ENCODE measurements around the gene DAAM1. TPM values are rescaled to one million over a fixed set of nuclear protein-coding genes. Genes with fewer than 3 reads are reported as not detected.

The DAAM1 gene
- total RNA-seq, 1 experiment from 2014 or later, result 13.3 TPM

DNA sequence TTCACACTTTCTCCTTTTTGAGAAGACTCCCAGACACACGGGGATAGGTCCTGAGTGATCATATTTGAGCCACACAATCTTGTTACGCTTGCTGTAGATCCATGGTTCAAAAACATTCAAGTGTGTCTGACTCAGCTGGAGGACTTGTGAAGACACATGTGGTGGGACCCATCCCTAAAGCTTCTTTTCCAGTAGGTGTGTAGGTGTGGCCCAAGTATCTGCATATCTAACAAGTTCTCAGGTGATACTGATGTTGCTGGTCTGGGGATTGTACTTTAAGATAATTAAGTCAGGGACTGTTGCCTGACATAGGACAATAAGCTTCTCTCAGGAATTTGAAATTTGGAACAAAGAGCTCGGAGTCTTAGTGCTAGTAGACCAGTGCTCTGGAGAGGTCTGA lies 4.1 kb upstream of the DAAM1 start:
- CTCF ChIA-PET, result no interaction called here

DNA sequence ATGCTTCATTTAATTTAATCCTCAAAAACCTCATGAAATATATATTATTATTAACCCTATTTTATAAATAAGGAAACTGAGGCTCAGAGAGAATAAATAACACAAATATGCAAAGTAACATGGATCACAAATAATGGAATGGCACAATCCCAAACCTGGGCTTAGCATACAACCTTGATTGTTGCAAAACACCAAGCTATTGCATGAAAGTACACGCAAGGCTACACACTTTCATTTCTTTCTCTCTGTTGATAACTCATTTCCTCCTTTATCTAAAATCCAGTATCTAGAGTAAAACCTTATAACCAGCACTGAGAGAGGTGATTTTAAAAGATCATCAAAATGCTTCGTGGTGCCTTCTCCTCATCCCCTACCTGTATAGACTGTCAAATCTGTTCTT lies 2.8 kb upstream of the DAAM1 start:
- DNase-seq (ENCODE audit: low read depth, low spot score), result no peak
- H3K4me3 ChIP-seq (ENCODE audit: low read depth in 2 of 2, low read length in 2 of 2), result no peak overlapping the region
- H3K27me3 ChIP-seq (ENCODE audit: control insufficient read depth, insufficient read depth, low read length), result peaks cover 5% of the 10 kb centered on the region; the same call in 1 of the 2 replicates
- TF ChIP-seq SIN3A (IDR thresholded peaks at IDR 0.05; ENCODE audit: borderline replicate concordance, insufficient read depth, low read depth, low read length) (no peak), POLR2AphosphoS5 (IDR thresholded peaks at IDR 0.05; ENCODE audit: low read depth, low read length) (no peak), TCF7L2 (IDR thresholded peaks at IDR 0.05; ENCODE audit: low read depth, low read length) (no peak)
- TF ChIP-seq, protein P1, sequence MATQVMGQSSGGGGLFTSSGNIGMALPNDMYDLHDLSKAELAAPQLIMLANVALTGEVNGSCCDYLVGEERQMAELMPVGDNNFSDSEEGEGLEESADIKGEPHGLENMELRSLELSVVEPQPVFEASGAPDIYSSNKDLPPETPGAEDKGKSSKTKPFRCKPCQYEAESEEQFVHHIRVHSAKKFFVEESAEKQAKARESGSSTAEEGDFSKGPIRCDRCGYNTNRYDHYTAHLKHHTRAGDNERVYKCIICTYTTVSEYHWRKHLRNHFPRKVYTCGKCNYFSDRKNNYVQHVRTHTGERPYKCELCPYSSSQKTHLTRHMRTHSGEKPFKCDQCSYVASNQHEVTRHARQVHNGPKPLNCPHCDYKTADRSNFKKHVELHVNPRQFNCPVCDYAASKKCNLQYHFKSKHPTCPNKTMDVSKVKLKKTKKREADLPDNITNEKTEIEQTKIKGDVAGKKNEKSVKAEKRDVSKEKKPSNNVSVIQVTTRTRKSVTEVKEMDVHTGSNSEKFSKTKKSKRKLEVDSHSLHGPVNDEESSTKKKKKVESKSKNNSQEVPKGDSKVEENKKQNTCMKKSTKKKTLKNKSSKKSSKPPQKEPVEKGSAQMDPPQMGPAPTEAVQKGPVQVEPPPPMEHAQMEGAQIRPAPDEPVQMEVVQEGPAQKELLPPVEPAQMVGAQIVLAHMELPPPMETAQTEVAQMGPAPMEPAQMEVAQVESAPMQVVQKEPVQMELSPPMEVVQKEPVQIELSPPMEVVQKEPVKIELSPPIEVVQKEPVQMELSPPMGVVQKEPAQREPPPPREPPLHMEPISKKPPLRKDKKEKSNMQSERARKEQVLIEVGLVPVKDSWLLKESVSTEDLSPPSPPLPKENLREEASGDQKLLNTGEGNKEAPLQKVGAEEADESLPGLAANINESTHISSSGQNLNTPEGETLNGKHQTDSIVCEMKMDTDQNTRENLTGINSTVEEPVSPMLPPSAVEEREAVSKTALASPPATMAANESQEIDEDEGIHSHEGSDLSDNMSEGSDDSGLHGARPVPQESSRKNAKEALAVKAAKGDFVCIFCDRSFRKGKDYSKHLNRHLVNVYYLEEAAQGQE (IDR thresholded peaks at IDR 0.05; ENCODE audit: insufficient read depth in 1 of 2, low read depth in 2 of 2, low read length in 1 of 2), result no peak
- TF ChIP-seq, protein P2, sequence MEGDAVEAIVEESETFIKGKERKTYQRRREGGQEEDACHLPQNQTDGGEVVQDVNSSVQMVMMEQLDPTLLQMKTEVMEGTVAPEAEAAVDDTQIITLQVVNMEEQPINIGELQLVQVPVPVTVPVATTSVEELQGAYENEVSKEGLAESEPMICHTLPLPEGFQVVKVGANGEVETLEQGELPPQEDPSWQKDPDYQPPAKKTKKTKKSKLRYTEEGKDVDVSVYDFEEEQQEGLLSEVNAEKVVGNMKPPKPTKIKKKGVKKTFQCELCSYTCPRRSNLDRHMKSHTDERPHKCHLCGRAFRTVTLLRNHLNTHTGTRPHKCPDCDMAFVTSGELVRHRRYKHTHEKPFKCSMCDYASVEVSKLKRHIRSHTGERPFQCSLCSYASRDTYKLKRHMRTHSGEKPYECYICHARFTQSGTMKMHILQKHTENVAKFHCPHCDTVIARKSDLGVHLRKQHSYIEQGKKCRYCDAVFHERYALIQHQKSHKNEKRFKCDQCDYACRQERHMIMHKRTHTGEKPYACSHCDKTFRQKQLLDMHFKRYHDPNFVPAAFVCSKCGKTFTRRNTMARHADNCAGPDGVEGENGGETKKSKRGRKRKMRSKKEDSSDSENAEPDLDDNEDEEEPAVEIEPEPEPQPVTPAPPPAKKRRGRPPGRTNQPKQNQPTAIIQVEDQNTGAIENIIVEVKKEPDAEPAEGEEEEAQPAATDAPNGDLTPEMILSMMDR (IDR thresholded peaks at IDR 0.05), result no peak
- CTCF ChIA-PET, result no interaction called here
- POLR2A ChIA-PET, result no interaction called here
- H3K36me3 ChIP-seq (ENCODE audit: control insufficient read depth, insufficient read depth, low read length), result no peaks in the 10 kb centered on the region; the same call in 1 of the 2 replicates
- H3K27ac ChIP-seq (ENCODE audit: low read length), result no peak overlapping the region
- H3K4me1 ChIP-seq (ENCODE audit: control insufficient read depth, insufficient read depth, low read length), result no peaks in the 10 kb centered on the region; the same call in 1 of the 2 replicates
- in situ Hi-C loops (cut with HindIII; ENCODE audit: low pct_unique_long_range_greater_than_20kb, low sequenced_read_pairs) (no loop called here), intact Hi-C loops (cut with micrococcal nuclease; ENCODE audit: unreplicated experiment) (loop anchor here (5.0 kb wide), 1 partner anchor 257 kb away; no protein-coding TSS in a partner anchor)
- ATAC-seq, result no peak
- BruUV-seq (replicated peaks), result no TSS peak
- no peaks in the 10 kb centered on the region for H3K9me3 ChIP-seq (ENCODE audit: control insufficient read depth, insufficient read depth, low read depth, low read length)

More for the DNA sequence above, 4.1 kb upstream of the DAAM1 start:
- TF ChIP-seq SIN3A (IDR thresholded peaks at IDR 0.05; ENCODE audit: borderline replicate concordance, insufficient read depth, low read depth, low read length) (no peak), POLR2AphosphoS5 (IDR thresholded peaks at IDR 0.05; ENCODE audit: low read depth, low read length) (no peak), TCF7L2 (IDR thresholded peaks at IDR 0.05; ENCODE audit: low read depth, low read length) (no peak)
- TF ChIP-seq, protein P1 (IDR thresholded peaks at IDR 0.05; ENCODE audit: insufficient read depth in 1 of 2, low read depth in 2 of 2, low read length in 1 of 2), result no peak
- TF ChIP-seq, protein P2 (IDR thresholded peaks at IDR 0.05), result no peak
- POLR2A ChIA-PET, result no interaction called here
- no peak for ATAC-seq
- Histone ChIP-seq H3K36me3 (ENCODE audit: control insufficient read depth, insufficient read depth, low read length) (no peaks in the 10 kb centered on the region; the same call in 1 of the 2 replicates), H3K4me1 (ENCODE audit: control insufficient read depth, insufficient read depth, low read length) (no peaks in the 10 kb centered on the region; the same call in 1 of the 2 replicates), H3K27ac (ENCODE audit: low read length) (no peak overlapping the region), H3K9me3 (ENCODE audit: control insufficient read depth, insufficient read depth, low read depth, low read length) (no peaks in the 10 kb centered on the region), H3K27me3 (ENCODE audit: control insufficient read depth, insufficient read depth, low read length) (peaks cover 5% of the 10 kb centered on the region; the same call in 1 of the 2 replicates), H3K4me3 (ENCODE audit: low read depth in 2 of 2, low read length in 2 of 2) (no peak overlapping the region)
- DNase-seq (ENCODE audit: low read depth, low spot score), result no peak
- intact Hi-C loops (cut with micrococcal nuclease; ENCODE audit: unreplicated experiment) (no loop called here), in situ Hi-C loops (cut with HindIII; ENCODE audit: low pct_unique_long_range_greater_than_20kb, low sequenced_read_pairs) (no loop called here)
- no TSS peak for BruUV-seq (replicated peaks)

Data from Panc1 (cell line).